Ramos (cell line): ENCODE data around the gene TPH2.

Source experiments
- in situ Hi-C: fragments of 300-500 bp; cut with MboI; formaldehyde crosslinking; loops from one replicate; pipeline ENCODE4 v1.14.3; 2022; ENCODE audit warnings: low sequenced_read_pairs; ENCODE audit not compliant: unreplicated experiment

Gene TPH2

DNA sequence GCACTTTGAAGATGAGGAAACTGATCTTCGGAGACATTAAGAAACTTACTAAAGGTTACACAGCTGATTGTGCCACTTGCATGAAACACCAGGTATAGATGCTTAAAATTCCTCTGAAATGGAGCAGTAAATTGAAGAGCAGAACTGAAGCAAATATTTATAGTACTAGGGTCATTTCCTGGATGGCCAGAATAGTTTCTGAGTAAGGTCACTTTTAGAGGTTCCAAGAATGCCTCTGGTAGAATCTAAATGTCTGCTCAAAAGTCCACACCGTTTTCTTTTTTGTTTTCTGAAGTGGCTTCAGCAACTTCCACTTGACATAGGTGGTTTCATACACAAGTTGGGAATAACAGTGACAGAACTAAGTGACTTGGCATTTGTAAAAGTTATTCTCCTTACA is 19.4 kb downstream of the TPH2 start:
- in situ Hi-C loops = no loop called here

GRCh38 chr12:71958457-71958856 is 19.8 kb downstream of the TPH2 start:
- in situ Hi-C loops = no loop called here

DNA sequence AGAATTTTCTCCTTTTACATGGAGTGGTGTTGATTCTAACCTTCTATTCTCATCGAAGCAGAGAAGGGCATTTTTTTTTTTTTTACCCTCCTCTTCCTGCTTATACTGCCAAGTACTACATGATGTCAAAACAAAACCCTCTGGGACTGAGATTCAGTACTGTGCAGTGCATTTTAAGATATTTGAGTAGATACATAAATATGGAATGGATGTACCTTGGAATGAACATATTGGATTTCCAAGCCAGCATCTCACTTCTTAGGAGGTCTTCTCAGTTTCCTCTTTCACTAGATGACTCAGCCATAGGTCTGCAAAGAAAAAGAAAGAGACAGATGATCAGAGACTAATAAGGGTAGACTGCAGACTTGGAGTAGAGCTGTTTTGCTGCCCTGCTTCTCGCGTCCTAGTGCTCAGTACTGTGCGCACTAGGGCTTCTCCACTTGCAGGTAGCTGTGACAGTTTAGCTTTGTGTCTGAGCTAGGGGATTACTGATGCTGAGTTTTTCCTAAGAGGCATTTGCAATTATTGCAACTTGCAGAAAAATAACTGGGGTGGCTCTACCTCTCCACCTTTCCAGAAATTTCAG is 20.4 kb downstream of the TPH2 start:
- in situ Hi-C loops = no loop called here

- in situ Hi-C loops = no loop called here
Observed at GRCh38 chr12:71967211-71967610, 28.6 kb downstream of the TPH2 start.

DNA sequence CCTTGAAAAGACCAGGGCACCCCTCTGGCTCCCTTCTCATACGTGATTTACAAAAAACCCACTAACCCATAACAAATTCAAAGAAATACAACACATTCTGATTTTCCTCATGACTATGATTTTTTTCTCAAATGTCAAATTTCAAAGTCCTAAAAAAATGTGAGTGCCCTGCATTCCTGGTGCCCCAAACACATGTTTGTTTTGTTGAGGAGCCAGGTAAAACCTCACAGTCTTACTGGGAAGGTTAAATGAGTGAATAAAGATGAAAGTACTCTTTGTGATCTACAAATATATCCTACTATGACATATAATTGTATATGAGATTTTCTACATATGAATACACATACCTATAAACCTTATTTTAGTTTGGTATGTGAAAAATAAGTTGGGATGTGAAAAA is 30.7 kb downstream of the TPH2 start:
- in situ Hi-C loops = no loop called here

DNA sequence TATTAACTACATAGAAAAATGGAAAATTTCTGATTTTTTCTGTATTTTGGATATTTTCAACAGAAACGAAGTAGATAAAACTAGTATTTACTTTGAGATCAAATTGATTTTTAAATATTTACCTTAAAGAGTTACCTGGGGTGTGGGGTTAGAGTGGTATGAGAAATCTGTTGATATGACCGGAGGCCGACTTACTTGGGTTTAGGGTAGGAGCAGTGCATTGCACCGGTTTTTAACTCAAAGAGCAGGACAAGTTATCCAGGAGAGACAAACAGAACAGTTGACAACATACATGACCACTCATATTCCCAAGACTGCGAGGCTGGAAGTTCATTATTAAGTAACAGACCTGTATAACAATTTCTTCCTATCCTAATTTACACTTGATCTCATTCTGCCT is 31.4 kb downstream of the TPH2 start:
- in situ Hi-C loops = no loop called here

DNA sequence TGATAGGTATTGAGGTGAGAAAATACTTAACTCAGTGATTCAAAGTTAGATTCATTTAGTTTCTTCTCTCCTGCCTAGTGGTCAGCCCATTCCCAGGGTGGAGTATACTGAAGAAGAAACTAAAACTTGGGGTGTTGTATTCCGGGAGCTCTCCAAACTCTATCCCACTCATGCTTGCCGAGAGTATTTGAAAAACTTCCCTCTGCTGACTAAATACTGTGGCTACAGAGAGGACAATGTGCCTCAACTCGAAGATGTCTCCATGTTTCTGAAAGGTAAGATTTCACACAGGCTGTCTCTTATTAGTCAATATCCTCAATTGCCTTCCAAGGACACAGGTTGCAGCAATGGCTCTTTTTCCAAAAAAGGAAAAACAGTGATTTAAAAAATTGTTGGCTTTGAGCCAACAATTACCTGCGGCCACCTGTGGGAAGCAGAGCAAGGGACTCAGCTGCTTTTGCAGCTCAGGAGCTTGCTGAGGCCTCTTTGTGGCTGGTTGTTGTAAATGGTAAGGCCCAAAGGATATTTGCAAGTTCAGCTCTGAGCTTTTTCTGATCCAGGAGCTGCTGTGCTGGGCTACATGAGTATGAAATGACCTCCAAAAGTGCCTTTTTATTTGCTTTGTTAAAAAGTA is 33.9 kb downstream of the TPH2 start:
- in situ Hi-C loops = no loop called here

DNA sequence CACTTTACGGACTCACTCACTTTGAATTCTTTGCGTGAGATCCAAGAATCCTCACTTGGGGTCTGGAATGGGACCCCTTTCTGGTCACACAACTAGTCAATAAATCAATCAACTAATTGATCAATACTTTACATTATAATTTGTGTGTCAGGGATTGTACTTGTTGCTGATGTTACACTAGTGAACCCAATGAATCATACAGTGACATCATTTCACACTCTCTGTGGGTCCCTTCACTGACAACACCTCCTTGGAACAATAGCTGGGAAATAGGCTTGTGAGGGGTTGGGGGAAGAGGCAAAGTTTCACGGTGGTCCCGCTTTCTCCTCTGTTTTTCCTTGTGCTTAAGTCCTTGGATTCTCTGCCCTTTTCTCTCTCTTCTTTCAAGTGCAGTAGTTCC is 35.0 kb downstream of the TPH2 start:
- in situ Hi-C loops = no loop called here

DNA sequence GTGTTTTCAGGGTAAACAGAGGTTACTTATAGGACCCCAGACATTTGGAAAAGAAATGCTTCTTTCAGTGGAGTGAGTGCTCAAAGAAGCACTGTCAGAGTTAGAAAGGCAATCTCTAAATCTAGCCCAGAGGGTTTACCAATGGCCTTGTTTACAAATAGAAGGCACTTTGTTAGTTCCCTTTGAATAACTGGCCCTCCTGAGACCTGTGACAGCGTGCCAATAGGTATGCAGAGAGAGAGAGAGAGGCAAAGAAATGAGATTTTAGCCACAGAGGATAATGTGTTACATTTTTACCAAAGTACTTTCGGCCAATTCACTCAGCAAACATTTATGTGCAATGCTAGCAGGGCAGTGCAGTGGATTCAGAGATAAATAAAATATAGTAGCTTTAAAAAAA is 41.9 kb downstream of the TPH2 start:
- in situ Hi-C loops = no loop called here

GRCh38 chr12:71981149-71981548 is 42.5 kb downstream of the TPH2 start:
- in situ Hi-C loops = no loop called here

- in situ Hi-C loops = no loop called here
Observed at GRCh38 chr12:71994715-71995114, 56.1 kb downstream of the TPH2 start.

DNA sequence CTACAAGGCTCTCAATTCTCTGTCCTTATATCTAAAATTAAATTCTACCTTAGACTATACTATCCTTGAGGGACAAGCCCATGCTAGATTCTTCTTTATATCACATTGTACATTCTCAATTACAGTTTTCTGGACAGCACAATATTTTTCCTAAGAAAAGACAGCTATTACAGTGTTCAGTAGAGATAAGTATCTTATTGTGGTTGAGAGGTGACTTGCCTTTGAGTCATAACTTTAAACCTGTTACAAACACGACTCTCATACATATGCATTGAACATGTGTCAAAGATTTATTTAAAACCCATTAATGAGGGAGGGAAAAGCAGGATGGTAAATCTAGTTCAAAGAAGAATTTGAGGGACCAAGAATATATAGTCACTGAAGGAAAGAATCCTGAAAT is 61.1 kb downstream of the TPH2 start:
- in situ Hi-C loops = no loop called here

DNA sequence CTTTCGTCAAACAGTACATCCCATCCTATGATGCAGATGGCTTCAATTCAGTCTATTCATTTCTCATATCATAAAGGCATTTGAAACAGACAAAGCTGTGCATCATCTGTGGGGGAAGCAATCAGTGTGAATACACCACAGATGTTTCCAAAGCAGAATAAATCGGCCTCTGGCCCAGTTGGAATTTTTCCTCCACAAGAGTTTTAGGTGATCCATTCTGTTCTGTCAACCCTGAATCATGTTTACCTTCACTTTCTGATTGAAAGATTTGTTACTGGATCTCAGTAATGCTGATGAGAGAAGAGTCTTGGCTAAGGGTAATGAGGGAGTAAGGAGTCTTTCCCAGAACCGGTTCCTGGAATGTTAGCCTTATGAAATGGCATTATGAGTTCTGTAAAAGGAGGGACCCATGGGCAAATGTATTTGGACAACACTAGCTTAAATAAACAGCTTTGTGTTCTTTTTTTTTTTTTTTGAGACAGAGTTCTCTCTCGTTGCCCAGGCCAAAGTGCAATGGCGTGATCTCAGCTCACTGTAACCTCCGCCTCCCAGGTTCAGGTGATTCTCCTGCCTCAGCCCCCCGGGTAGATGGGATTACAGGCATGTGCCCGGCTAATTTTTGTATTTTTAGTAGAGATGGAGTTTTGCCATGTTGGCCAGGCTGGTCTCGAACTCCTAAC is 62.5 kb downstream of the TPH2 start:
- in situ Hi-C loops = no loop called here

- in situ Hi-C loops = no loop called here
Observed at GRCh38 chr12:72006766-72007165, 68.1 kb downstream of the TPH2 start.

DNA sequence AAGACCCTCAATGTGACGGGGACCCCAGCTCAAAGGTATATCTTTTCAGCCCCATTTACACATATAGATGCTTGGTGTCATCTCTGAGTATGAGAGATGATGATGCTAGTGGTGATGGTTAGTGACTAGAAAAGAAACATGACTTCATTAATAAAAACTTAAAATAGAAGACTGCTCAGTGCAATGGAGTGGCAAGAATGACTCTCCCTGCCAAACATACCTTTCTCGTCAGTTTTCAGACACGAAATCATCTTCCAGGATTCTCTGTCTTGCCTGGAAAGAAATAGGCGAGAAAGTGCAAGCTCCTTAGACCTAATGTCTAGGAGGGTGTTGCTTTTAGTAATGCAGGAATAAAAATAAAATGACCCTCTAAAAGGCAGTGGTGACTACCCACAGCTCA is 71.7 kb downstream of the TPH2 start:
- in situ Hi-C loops = no loop called here

DNA sequence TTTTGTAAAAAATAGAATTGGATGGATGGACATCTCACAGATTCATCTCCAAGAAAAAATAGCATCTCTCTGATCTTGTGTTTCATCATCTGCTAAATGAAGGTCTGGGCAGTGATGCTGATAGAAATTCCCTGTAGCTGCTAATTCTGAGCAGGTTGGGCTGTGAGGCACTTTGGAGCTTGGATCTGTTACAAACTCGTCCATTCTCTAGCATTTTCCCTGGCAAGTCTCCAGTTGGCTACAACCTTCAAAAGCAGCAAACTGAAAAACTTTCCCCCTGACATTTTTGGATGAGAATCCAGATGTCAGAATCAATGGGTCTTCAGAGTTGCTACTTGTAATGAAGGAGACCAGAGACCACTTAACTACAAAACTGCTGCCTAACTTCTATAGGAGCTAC is 72.7 kb downstream of the TPH2 start:
- in situ Hi-C loops = no loop called here

DNA sequence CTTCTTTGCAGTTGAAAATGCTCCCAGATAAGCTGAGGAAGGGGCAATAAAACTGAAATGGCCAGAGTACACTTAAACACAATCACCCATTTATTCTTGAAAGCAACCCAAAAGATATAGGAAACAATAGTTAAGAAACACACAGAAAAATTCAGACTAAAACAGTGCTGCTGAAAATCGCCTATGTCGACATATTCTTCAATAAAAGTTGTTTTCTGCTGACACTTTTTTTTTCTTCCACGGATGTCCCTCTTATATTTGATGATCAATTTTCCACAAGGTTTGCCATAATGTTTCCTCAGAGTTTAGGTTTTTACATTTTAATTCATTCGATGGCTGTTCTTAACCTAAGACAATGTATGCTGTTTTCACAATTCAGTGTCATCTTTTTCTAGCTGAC is 74.2 kb downstream of the TPH2 start:
- in situ Hi-C loops = no loop called here

GRCh38 chr12:72015895-72016294 is 77.2 kb downstream of the TPH2 start:
- in situ Hi-C loops = no loop called here

DNA sequence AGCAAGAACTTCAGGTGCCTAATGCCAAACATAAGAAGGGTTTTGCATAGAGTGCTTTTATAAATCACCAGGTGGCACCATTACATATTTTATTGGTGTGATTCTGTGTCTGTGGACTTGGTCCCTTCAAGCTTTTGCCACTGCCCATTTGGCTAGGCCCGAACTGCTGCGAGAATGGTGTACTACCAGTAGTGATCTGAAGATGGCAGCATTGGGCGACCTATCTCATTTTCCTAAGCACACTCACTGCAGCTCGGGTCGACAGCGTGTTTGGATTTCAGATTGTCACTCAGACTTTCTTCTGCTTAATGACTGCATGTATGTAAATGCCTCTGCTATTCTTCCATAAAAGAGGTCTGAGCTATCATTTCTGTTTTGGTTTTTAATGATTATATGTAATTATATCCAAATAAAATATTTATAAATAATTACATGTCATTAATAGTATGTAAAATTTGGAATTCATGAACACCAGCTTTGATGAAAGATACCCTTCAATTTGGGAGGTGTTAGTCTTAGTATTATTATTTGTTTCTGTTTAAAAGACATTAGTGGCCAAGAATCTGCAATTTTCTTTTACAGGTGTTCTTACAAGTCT is 78.5 kb downstream of the TPH2 start:
- in situ Hi-C loops = no loop called here

GRCh38 chr12:72018036-72018435 is 79.4 kb downstream of the TPH2 start:
- in situ Hi-C loops = no loop called here

GRCh38 chr12:72024613-72025012 is 86.0 kb downstream of the TPH2 start:
- in situ Hi-C loops = no loop called here

GRCh38 chr12:72025524-72025923 is 86.9 kb downstream of the TPH2 start:
- in situ Hi-C loops = no loop called here
